CD4-positive, alpha-beta T cell (primary cell): Measurements from ENCODE around the gene ZDHHC12. TPM values are rescaled to one million over a fixed set of nuclear protein-coding genes. Genes with fewer than 3 reads are reported as not detected.

Experiments used
- ATAC-seq: fragments of 200-7000 bp; cut with Tn5 transposase; one replicate; pipeline ENCODE4 v1.10.0; 2022; ENCODE audit warnings: mild to moderate bottlenecking; ENCODE audit not compliant: poor library complexity
- CTCF ChIA-PET: fragments of 350-600 bp; sonication (Branson Sonifier 250); formaldehyde crosslinking; loops from one replicate; lab custom pipeline; 2021; ENCODE audit warnings: antibody characterized with exemption, inconsistent platforms; lab: Charles Lee
- POLR2A ChIA-PET: fragments of 350-600 bp; sonication (Branson Sonifier 250); formaldehyde crosslinking; loops from one replicate; lab custom pipeline; 2021; ENCODE audit warnings: antibody characterized with exemption, inconsistent platforms; lab: Charles Lee
- DNase-seq, 14 experiments: peaks; one replicate each; pipeline ENCODE4 v3.0.0-alpha.2; 2013 to 2020; ENCODE audit warnings: mixed read lengths in 2 of 14
- H3K27ac ChIP-seq, 2 donors: one replicate each; pipeline versions ENCODE4 v1.5.1 to v1.7.0; 2013; ENCODE audit warnings: low read length in 2 of 2, low read depth in 1 of 2, mild to moderate bottlenecking in 1 of 2
- H3K27me3 ChIP-seq, 2 experiments: 1 replicate in 1 of 2; 2 replicates in 1 of 2; pipeline versions ENCODE4 v1.6.1 to v1.7.0; 2013; ENCODE audit warnings: low read length in 2 of 2, control low read depth in 1 of 2, mild to moderate bottlenecking in 1 of 2, moderate library complexity in 1 of 2; ENCODE audit not compliant: insufficient read depth in 2 of 2, control insufficient read depth in 1 of 2
- H3K36me3 ChIP-seq: one replicate; pipeline ENCODE4 v1.6.1; 2013; ENCODE audit warnings: low read length, control low read depth; ENCODE audit not compliant: insufficient read depth
- H3K4me1 ChIP-seq: one replicate; pipeline ENCODE4 v1.6.1; 2013; ENCODE audit warnings: low read length, control low read depth; ENCODE audit not compliant: insufficient read depth
- H3K4me3 ChIP-seq: one replicate; pipeline ENCODE4 v1.5.1; 2013; ENCODE audit warnings: mild to moderate bottlenecking, low read length, moderate library complexity
- H3K9me3 ChIP-seq, 2 experiments: 1 replicate in 1 of 2; 2 replicates in 1 of 2; pipeline versions ENCODE4 v1.6.1 to v1.7.0; 2013; ENCODE audit warnings: low read length in 2 of 2, mild to moderate bottlenecking in 2 of 2, control low read depth in 1 of 2, moderate library complexity in 1 of 2; ENCODE audit not compliant: control insufficient read depth in 1 of 2, insufficient read depth in 1 of 2
- H3K27ac Mint-ChIP-seq: one replicate; pipeline ENCODE4 v1.8.0; 2020; ENCODE audit warnings: mixed read lengths
- H3K27me3 Mint-ChIP-seq: one replicate; pipeline ENCODE4 v1.8.0; 2021; ENCODE audit warnings: mixed read lengths
- H3K36me3 Mint-ChIP-seq: one replicate; pipeline ENCODE4 v1.8.0; 2021; ENCODE audit warnings: low read depth, mixed read lengths
- H3K4me1 Mint-ChIP-seq: one replicate; pipeline ENCODE4 v1.8.0; 2021; ENCODE audit warnings: low read depth, mixed read lengths
- H3K4me3 Mint-ChIP-seq: one replicate; pipeline ENCODE4 v1.8.0; 2020; ENCODE audit warnings: mild to moderate bottlenecking, mixed read lengths
- H3K9me3 Mint-ChIP-seq: one replicate; pipeline ENCODE4 v1.8.0; 2020; ENCODE audit warnings: mixed read lengths
- intact Hi-C, 2 experiments: fragments of 100-400 bp; cut with DNase I in 1 of 2; cut with micrococcal nuclease in 1 of 2; formaldehyde crosslinking; loops; one replicate each; pipeline versions ENCODE4 v1.15.1 to v1.9.0; 2023 to 2025; cut with DNase I, micrococcal nuclease
- total RNA-seq, 174 experiments: library from RNA in 2 of 174; stranded (reverse) in 2 of 174; gene quantifications; one replicate each; pipeline ENCODE4 v1.2.3 and lab custom pipeline; 2021 to 2026
- TF ChIP-seq, protein P1 (sequence below): fragments of 200-600 bp; IDR thresholded peaks from one replicate; pipeline ENCODE4 v1.8.0; 2022; ENCODE audit warnings: antibody characterized with exemption, mild to moderate bottlenecking

ZDHHC12 gene
- total RNA-seq, 2 experiments from 2014 or later = 22.0 to 23.7 TPM

- no peak overlapping the region for H3K27ac ChIP-seq
- ChIA-PET POLR2A (interaction anchor here (1.0 kb wide), 2 partner anchors 9 to 49 kb away, joined by 3 to 5 read pairs; partner anchors contain the start of gene ZDHHC12), CTCF (no interaction called here)
- no peaks in the 10 kb centered on the region for H3K27me3 ChIP-seq
- Mint-ChIP-seq H3K4me1 (no peaks in the 10 kb centered on the region), H3K4me3 (no peak overlapping the region), H3K27ac (no peak overlapping the region), H3K9me3 (no peaks in the 10 kb centered on the region), H3K36me3 (peaks cover 34% of the 10 kb centered on the region), H3K27me3 (no peaks in the 10 kb centered on the region)
- intact Hi-C loops = no loop called here
- peaks cover 4% of the 10 kb centered on the region for H3K4me1 ChIP-seq
- H3K9me3 ChIP-seq = no peaks in the 10 kb centered on the region
- TF ChIP-seq, protein P1, sequence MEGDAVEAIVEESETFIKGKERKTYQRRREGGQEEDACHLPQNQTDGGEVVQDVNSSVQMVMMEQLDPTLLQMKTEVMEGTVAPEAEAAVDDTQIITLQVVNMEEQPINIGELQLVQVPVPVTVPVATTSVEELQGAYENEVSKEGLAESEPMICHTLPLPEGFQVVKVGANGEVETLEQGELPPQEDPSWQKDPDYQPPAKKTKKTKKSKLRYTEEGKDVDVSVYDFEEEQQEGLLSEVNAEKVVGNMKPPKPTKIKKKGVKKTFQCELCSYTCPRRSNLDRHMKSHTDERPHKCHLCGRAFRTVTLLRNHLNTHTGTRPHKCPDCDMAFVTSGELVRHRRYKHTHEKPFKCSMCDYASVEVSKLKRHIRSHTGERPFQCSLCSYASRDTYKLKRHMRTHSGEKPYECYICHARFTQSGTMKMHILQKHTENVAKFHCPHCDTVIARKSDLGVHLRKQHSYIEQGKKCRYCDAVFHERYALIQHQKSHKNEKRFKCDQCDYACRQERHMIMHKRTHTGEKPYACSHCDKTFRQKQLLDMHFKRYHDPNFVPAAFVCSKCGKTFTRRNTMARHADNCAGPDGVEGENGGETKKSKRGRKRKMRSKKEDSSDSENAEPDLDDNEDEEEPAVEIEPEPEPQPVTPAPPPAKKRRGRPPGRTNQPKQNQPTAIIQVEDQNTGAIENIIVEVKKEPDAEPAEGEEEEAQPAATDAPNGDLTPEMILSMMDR = peak; percentile 22
- DNase-seq (peak in 4 of 14 experiments; percentile 12 to 45 (median 39)), ATAC-seq (no peak)
- no peak overlapping the region for H3K4me3 ChIP-seq
- peaks cover 44% of the 10 kb centered on the region for H3K36me3 ChIP-seq
Measured at GRCh38 chr9:128733256-128733655, 9.3 kb upstream of the ZDHHC12 start.

GRCh38 chr9:128732576-128732975, 8.6 kb upstream of the ZDHHC12 start:
- TF ChIP-seq, protein P1 = no peak
- H3K4me1 ChIP-seq = peaks cover 11% of the 10 kb centered on the region
- CTCF ChIA-PET = no interaction called here
- intact Hi-C loops = no loop called here
- Mint-ChIP-seq H3K4me1 (no peaks in the 10 kb centered on the region), H3K27ac (no peak overlapping the region), H3K27me3 (no peaks in the 10 kb centered on the region), H3K4me3 (no peak overlapping the region), H3K36me3 (peaks cover 33% of the 10 kb centered on the region), H3K9me3 (no peaks in the 10 kb centered on the region)
- DNase-seq = no peak
- no peak overlapping the region for H3K4me3 ChIP-seq
- no peaks in the 10 kb centered on the region for H3K9me3 ChIP-seq
- no peak for ATAC-seq
- H3K36me3 ChIP-seq = peaks cover 44% of the 10 kb centered on the region
- H3K27me3 ChIP-seq = no peaks in the 10 kb centered on the region
- H3K27ac ChIP-seq = no peak overlapping the region
- POLR2A ChIA-PET = interaction anchor here (1.0 kb wide), 2 partner anchors 8 to 48 kb away, joined by 3 to 5 read pairs; partner anchors contain the start of gene ZDHHC12

GRCh38 chr9:128731691-128732090, 7.8 kb upstream of the ZDHHC12 start:
- Mint-ChIP-seq H3K9me3 (no peaks in the 10 kb centered on the region), H3K4me1 (no peaks in the 10 kb centered on the region), H3K4me3 (no peak overlapping the region), H3K27ac (no peak overlapping the region), H3K27me3 (no peaks in the 10 kb centered on the region), H3K36me3 (peaks cover 26% of the 10 kb centered on the region)
- intact Hi-C loops = no loop called here
- DNase-seq = no peak
- ChIA-PET POLR2A (no interaction called here), CTCF (no interaction called here)
- Histone ChIP-seq H3K36me3 (peaks cover 38% of the 10 kb centered on the region), H3K27ac (no peak overlapping the region), H3K9me3 (no peaks in the 10 kb centered on the region), H3K4me1 (peaks cover 19% of the 10 kb centered on the region), H3K27me3 (no peaks in the 10 kb centered on the region), H3K4me3 (no peak overlapping the region)
- no peak for ATAC-seq
- TF ChIP-seq, protein P1 = no peak
